KMS-11 (cell line): Measurements from ENCODE around the gene CNOT8.

Experiments used
- H2AFZ ChIP-seq: fragments of 200-600 bp; sonication (generic); 2 replicates; pipeline ENCODE4 v1.6.1; 2016; ENCODE audit warnings: antibody characterized with exemption, mixed run types, low read depth
- H3K27ac ChIP-seq: fragments of 200-600 bp; sonication (generic); 2 replicates; pipeline ENCODE4 v1.6.1; 2016; ENCODE audit warnings: mild to moderate bottlenecking, mixed run types
- H3K27me3 ChIP-seq: fragments of 200-600 bp; sonication (generic); 2 replicates; pipeline ENCODE4 v1.6.1; 2017; ENCODE audit warnings: mild to moderate bottlenecking, low read depth, mixed run types, moderate library complexity; ENCODE audit not compliant: insufficient read depth
- H3K36me3 ChIP-seq: fragments of 200-600 bp; sonication (generic); 2 replicates; pipeline ENCODE4 v1.6.1; 2017; ENCODE audit warnings: mild to moderate bottlenecking, mixed run types; ENCODE audit not compliant: insufficient read depth
- H3K4me1 ChIP-seq: fragments of 200-600 bp; sonication (generic); 2 replicates; pipeline ENCODE4 v1.6.1; 2016; ENCODE audit warnings: mild to moderate bottlenecking, low read depth, mixed run types; ENCODE audit not compliant: poor library complexity, severe bottlenecking
- H3K4me2 ChIP-seq: fragments of 200-600 bp; sonication (generic); 2 replicates; pipeline ENCODE4 v1.7.0; 2016; ENCODE audit warnings: mild to moderate bottlenecking, mixed run types
- H3K4me3 ChIP-seq: fragments of 200-600 bp; sonication (generic); IDR thresholded peaks from 2 replicates; pipeline ENCODE4 v1.6.1; 2017; ENCODE audit warnings: low read depth, low read length, mixed read lengths; ENCODE audit not compliant: insufficient read depth
- H3K79me2 ChIP-seq: fragments of 200-600 bp; sonication (generic); 2 replicates; pipeline ENCODE4 v1.6.1; 2016; ENCODE audit warnings: low read depth, mixed run types; ENCODE audit not compliant: insufficient read depth
- H3K9ac ChIP-seq: fragments of 200-600 bp; sonication (generic); 2 replicates; pipeline ENCODE4 v1.6.1; 2016; ENCODE audit warnings: mild to moderate bottlenecking, mixed run types
- H4K20me1 ChIP-seq: fragments of 200-600 bp; sonication (generic); 2 replicates; pipeline ENCODE4 v1.6.1; 2016; ENCODE audit warnings: mild to moderate bottlenecking, mixed run types; ENCODE audit not compliant: insufficient read depth
- TF ChIP-seq, protein P1 (sequence below): fragments of 200-600 bp; sonication (generic); conservative IDR thresholded peaks from 2 replicates; pipeline ENCODE4 v1.6.1; 2017; ENCODE audit warnings: low read depth, mild to moderate bottlenecking, antibody characterized with exemption, low read length, moderate library complexity, mixed read lengths

CNOT8 gene

DNA sequence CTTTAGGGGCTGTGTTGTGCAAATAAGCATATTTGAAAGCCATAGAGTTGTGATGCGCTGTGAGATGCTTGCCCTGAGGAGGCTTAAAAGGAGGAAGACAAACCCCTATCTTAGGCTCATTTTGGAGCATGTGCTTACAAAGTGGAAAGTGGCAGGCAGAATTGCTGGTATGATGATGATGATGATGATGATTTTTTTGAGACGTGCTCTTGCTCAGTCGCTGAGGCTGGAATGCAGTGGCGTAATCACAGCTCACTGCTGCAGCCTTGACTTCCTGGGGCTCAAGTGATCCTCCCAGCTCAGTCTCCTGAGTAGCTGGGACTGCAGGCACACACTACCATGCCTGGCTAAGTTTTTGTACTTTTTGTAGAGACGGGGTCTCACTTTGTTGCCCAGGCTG, 1.7 kb downstream of the CNOT8 start:
- Histone ChIP-seq H2AFZ (no peak overlapping the region), H3K4me1 (peaks cover 45% of the 10 kb centered on the region), H3K27ac (no peak overlapping the region), H3K4me2 (peak overlapping the region; percentile 59; the same call in 1 of the 2 replicates), H4K20me1 (no peaks in the 10 kb centered on the region; the same call in 1 of the 2 replicates), H3K79me2 (peaks cover 42% of the 10 kb centered on the region), H3K9ac (no peak overlapping the region), H3K36me3 (no peaks in the 10 kb centered on the region), H3K4me3 (no peak overlapping the region), H3K27me3 (no peaks in the 10 kb centered on the region)
- TF ChIP-seq, protein P1, sequence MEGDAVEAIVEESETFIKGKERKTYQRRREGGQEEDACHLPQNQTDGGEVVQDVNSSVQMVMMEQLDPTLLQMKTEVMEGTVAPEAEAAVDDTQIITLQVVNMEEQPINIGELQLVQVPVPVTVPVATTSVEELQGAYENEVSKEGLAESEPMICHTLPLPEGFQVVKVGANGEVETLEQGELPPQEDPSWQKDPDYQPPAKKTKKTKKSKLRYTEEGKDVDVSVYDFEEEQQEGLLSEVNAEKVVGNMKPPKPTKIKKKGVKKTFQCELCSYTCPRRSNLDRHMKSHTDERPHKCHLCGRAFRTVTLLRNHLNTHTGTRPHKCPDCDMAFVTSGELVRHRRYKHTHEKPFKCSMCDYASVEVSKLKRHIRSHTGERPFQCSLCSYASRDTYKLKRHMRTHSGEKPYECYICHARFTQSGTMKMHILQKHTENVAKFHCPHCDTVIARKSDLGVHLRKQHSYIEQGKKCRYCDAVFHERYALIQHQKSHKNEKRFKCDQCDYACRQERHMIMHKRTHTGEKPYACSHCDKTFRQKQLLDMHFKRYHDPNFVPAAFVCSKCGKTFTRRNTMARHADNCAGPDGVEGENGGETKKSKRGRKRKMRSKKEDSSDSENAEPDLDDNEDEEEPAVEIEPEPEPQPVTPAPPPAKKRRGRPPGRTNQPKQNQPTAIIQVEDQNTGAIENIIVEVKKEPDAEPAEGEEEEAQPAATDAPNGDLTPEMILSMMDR: no peak

DNA sequence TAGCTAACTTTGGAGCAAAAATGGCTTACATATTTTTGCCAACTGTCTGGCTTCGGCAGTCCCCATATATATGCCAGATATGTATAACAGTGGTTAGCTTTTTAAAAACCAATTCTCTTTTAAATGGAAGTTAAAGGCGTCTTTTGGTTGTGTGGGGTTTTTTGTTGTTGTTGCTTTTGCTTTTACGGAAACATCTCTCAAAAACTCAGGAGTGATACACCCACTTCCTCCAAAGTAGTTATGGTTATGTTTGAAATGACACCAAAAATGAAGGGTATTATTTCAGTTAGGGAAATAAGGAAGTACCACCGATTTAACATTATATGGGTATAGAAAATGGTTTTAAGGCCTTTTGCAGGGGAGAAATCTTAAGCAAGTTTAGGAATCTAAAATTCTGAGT, 2.3 kb downstream of the CNOT8 start:
- H4K20me1 ChIP-seq: no peaks in the 10 kb centered on the region; the same call in 1 of the 2 replicates
- H3K9ac ChIP-seq: no peak overlapping the region

DNA sequence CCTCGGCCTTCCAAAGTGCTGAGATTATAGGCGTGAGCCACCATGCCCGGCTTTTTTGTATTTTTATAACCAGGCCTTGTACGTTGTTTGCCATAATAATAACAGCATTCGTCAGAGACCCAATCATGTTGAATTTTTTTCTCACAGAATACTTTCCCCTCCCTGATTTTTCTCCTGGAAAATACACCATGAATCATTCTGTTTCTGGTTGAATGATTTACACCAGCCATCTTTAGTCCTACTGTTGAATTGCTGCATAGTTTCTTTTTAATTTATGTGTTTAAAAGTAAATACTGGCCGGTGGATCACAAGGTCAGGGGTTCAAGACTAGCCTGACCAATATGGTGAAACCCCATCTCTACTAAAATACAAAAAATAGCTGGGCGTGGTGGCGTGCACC, 3.5 kb downstream of the CNOT8 start:
- H2AFZ ChIP-seq: no peak overlapping the region
- no peaks in the 10 kb centered on the region for H3K27me3 ChIP-seq
- TF ChIP-seq, protein P1: no peak
- peaks cover 40% of the 10 kb centered on the region for H3K4me1 ChIP-seq
- H3K4me3 ChIP-seq: no peak overlapping the region
- H3K36me3 ChIP-seq: no peaks in the 10 kb centered on the region
- H3K4me2 ChIP-seq: peak overlapping the region; percentile 72; the same call in 1 of the 2 replicates
- no peak overlapping the region for H3K9ac ChIP-seq
- H3K79me2 ChIP-seq: peaks cover 42% of the 10 kb centered on the region
- no peaks in the 10 kb centered on the region; the same call in 1 of the 2 replicates for H4K20me1 ChIP-seq
- H3K27ac ChIP-seq: no peak overlapping the region

More for the DNA sequence above, 2.3 kb downstream of the CNOT8 start:
- Histone ChIP-seq H3K4me3 (no peak overlapping the region), H2AFZ (no peak overlapping the region), H3K27ac (no peak overlapping the region), H3K36me3 (no peaks in the 10 kb centered on the region), H3K79me2 (peaks cover 42% of the 10 kb centered on the region), H3K4me1 (peaks cover 45% of the 10 kb centered on the region), H3K27me3 (no peaks in the 10 kb centered on the region), H3K4me2 (no peak overlapping the region)
- TF ChIP-seq, protein P1: no peak

DNA sequence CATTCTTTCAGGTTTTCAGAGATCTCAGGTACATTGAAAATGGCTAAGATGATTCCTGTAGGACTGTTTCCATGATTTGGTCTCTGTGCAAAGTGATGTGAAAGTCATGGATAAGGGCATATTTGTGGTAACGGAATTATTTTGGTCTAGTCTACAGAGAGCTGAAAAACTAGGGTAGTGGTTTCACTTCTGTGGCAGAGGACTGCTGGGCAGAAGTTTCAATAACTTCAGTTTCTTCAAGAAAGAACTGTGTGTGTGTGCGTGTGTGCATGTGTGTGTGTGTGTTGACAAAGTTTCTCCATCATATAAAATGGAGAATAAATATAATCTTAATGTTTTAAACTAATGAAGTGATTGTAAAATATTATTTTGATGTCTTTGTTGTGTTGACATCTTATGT, 4.3 kb downstream of the CNOT8 start:
- no peaks in the 10 kb centered on the region for H3K27me3 ChIP-seq
- H3K79me2 ChIP-seq: peaks cover 42% of the 10 kb centered on the region
- no peak overlapping the region for H3K4me3 ChIP-seq
- no peak overlapping the region for H3K9ac ChIP-seq
- H3K27ac ChIP-seq: no peak overlapping the region
- TF ChIP-seq, protein P1: no peak
- H3K4me2 ChIP-seq: peak overlapping the region; percentile 72
- H4K20me1 ChIP-seq: no peaks in the 10 kb centered on the region; the same call in 1 of the 2 replicates
- H2AFZ ChIP-seq: no peak overlapping the region
- no peaks in the 10 kb centered on the region for H3K36me3 ChIP-seq
- H3K4me1 ChIP-seq: peaks cover 40% of the 10 kb centered on the region
